Gastrocnemius medialis (tissue), 4 donors: ENCODE measurements around the gene TBX2. TPM values are rescaled to one million over a fixed set of nuclear protein-coding genes. Genes with fewer than 3 reads are reported as not detected.

Source experiments
- ATAC-seq, 2 donors: fragments of 150-250 bp; one replicate each; pipeline ENCODE4 v1.9.1; 2016
- DNase-seq, 2 donors: peaks; one replicate each; pipeline ENCODE4 v3.0.0-alpha.2; 2019
- H3K27ac ChIP-seq, 4 donors: fragments of 200-600 bp; sonication (generic); 1 replicate in 1 of 4; 2 replicates in 3 of 4; pipeline ENCODE4 v1.5.1; 2016 to 2018; ENCODE audit warnings: mild to moderate bottlenecking in 2 of 4, moderate library complexity in 1 of 4
- H3K27me3 ChIP-seq, 3 donors: fragments of 200-600 bp; sonication (generic) in 2 of 3; 1 replicate in 1 of 3; 2 replicates in 2 of 3; pipeline versions ENCODE4 v1.5.1 to v1.6.0; 2016 to 2019; ENCODE audit warnings: mild to moderate bottlenecking in 1 of 3, moderate library complexity in 1 of 3
- H3K36me3 ChIP-seq, 2 donors: fragments of 200-600 bp; sonication (generic) in 1 of 2; one replicate each; pipeline ENCODE4 v1.5.1; 2017 to 2018
- H3K4me1 ChIP-seq, 2 donors: fragments of 200-600 bp; sonication (generic) in 1 of 2; one replicate each; pipeline ENCODE4 v1.5.1; 2016 to 2017; ENCODE audit warnings: mild to moderate bottlenecking in 2 of 2
- H3K4me3 ChIP-seq, 4 donors: fragments of 200-600 bp; sonication (generic) in 3 of 4; 1 replicate in 1 of 4; 2 replicates in 3 of 4; pipeline ENCODE4 v1.5.1; 2016 to 2019; ENCODE audit warnings: mild to moderate bottlenecking in 2 of 4
- H3K9me3 ChIP-seq, 3 donors: fragments of 200-600 bp; sonication (generic) in 2 of 3; 1 replicate in 1 of 3; 2 replicates in 2 of 3; pipeline ENCODE4 v1.5.1; 2016 to 2019
- POLR2A ChIP-seq, 2 donors: fragments of 450-650 bp; IDR thresholded peaks; one replicate each; pipeline ENCODE4 v1.6.1; 2017; ENCODE audit warnings: antibody characterized with exemption in 2 of 2, mild to moderate bottlenecking in 2 of 2, moderate library complexity in 2 of 2
- in situ Hi-C, 4 donors: fragments of 200-750 bp; cut with MboI; loops; one replicate each; pipeline versions ENCODE4 v1.15.0 to v1.8.0; 2017; ENCODE audit warnings: low sequenced_read_pairs in 4 of 4
- intact Hi-C: fragments of 100-400 bp; cut with DNase I; formaldehyde crosslinking; loops from one replicate; pipeline ENCODE4 v1.15.1; 2023; ENCODE audit warnings: low total_unique reads
- total RNA-seq, 4 donors: library from RNA; depleted of rRNA; stranded (reverse); fragments of >200 nt; gene quantifications; one replicate each; pipeline versions ENCODE4 v1.1.0 to v1.2.3, GENCODE V29; 2016
- TF ChIP-seq, protein P1 (sequence below), 5 experiments: fragments of 450-650 bp in 3 of 5; fragments of 200-600 bp in 2 of 5; sonication (generic) in 2 of 5; IDR thresholded peaks in 4 of 5; conservative IDR thresholded peaks in 1 of 5; 1 replicate in 4 of 5; 2 replicates in 1 of 5; pipeline ENCODE4 v1.5.1; 2016 to 2019; ENCODE audit warnings: antibody characterized with exemption in 5 of 5, mild to moderate bottlenecking in 3 of 5, moderate library complexity in 3 of 5

TBX2 gene
- total RNA-seq, 4 donors from 2014 or later, result 4.2 to 10.4 (median 6.4) TPM

DNA sequence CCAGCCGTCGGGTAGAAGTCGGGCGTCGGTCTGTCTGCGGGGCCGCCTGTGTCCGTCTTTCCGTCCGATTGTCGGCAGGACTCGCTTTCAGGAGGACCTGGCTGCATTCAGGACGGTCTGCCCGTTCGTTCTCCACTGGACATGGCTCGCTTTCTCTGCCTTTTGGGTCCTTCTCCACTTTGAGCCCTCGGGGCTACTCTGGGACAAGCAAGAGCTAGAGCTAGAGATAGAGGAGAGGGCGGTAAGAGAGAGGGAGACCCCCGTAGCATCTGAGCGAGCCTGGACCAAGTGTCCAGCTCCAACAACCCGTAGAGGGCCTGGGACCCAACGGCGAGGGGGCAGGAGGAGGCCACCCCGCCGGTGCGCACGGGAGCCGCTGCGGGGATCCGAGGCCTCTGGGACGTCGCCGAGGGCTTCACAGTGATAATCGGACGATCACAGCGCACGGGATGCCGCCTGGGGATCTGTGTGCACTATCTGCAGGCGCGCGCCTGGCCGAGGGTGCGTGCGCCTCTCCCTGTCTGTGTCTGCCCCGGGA is 57.1 kb downstream of the TBX2 start:
- DNase-seq (no peak), ATAC-seq (no peak)
- Histone ChIP-seq H3K4me1 (peaks cover 0 to 5% of the 10 kb centered on the region in 2 donors), H3K36me3 (no peaks in the 10 kb centered on the region), H3K9me3 (no peaks in the 10 kb centered on the region), H3K27ac (no peak overlapping the region), H3K27me3 (peaks cover 56 to 90% (median 78%) of the 10 kb centered on the region in 3 donors), H3K4me3 (no peak overlapping the region)
- in situ Hi-C loops, result no loop called here
- intact Hi-C loops, result no loop called here
- TF ChIP-seq POLR2A (IDR thresholded peaks at IDR 0.05), result no peak
- TF ChIP-seq, protein P1, sequence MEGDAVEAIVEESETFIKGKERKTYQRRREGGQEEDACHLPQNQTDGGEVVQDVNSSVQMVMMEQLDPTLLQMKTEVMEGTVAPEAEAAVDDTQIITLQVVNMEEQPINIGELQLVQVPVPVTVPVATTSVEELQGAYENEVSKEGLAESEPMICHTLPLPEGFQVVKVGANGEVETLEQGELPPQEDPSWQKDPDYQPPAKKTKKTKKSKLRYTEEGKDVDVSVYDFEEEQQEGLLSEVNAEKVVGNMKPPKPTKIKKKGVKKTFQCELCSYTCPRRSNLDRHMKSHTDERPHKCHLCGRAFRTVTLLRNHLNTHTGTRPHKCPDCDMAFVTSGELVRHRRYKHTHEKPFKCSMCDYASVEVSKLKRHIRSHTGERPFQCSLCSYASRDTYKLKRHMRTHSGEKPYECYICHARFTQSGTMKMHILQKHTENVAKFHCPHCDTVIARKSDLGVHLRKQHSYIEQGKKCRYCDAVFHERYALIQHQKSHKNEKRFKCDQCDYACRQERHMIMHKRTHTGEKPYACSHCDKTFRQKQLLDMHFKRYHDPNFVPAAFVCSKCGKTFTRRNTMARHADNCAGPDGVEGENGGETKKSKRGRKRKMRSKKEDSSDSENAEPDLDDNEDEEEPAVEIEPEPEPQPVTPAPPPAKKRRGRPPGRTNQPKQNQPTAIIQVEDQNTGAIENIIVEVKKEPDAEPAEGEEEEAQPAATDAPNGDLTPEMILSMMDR (IDR thresholded peaks at IDR 0.05 in 4 of 5, conservative IDR thresholded peaks at IDR 0.05 in 1 of 5), result no peak

DNA sequence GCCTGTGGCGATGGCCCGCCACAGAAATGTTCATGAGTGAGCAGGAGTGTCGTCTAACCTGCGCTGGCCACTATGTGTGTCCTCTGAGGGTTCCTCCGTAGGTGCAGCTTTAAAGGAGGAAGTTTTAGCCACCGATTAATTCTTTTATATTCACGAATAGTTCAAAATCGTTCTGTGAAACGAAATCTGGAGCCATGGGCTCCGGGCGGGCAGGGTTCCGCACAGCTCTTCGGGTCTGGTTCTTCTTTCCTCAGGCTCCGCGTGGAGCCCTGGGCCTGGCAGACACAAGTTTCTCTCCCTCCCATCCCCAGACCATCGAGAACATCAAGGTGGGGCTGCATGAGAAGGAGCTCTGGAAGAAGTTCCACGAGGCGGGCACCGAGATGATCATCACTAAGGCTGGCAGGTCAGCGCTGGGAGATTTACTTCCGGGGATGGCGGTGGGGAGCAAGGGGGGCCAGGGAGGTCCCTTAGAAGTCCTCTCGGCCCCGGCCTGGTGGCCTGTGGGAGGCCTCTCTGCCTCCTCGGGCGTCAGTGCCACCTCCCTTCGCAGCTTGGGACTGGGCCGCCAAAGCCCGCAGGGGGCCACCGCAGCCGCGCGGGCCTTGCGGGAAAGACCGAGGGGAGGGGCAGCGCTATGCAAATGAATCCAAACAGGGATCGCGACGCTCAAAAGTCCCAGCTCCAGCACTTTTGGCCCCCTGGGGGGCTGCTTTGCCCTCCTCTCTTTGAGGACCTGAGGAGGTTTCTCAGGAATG is 57.8 kb downstream of the TBX2 start:
- ATAC-seq (no peak), DNase-seq (no peak)
- in situ Hi-C loops (no loop called here), intact Hi-C loops (no loop called here)
- peaks cover 56 to 90% (median 75%) of the 10 kb centered on the region in 3 donors for H3K27me3 ChIP-seq
- no peak for TF ChIP-seq POLR2A (IDR thresholded peaks at IDR 0.05)
- H3K9me3 ChIP-seq, result no peaks in the 10 kb centered on the region
- H3K4me1 ChIP-seq, result no peaks in the 10 kb centered on the region
- no peaks in the 10 kb centered on the region for H3K36me3 ChIP-seq
- no peak overlapping the region for H3K27ac ChIP-seq
- no peak overlapping the region for H3K4me3 ChIP-seq

DNA sequence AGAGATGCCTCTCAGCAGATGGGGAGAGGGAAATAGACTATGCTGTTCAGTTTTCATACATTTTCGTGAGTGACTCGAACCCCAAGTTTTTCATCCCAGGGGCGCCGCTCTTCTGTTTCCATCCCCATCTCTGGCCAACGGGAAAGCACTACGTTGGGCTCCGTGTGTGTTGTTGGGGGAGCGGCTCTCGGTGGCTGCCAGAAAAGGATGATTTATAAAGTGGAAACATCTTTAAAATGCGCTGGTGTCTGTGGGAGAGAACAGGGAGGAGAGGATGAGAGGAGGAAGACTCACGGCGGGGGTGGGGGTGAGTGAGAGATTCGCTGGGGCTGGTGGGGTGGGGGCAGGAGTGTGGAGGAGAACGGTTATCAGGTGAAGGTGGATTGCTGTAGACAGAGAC is 58.4 kb downstream of the TBX2 start:
- no peaks in the 10 kb centered on the region for H3K36me3 ChIP-seq
- intact Hi-C loops (no loop called here), in situ Hi-C loops (no loop called here)
- no peaks in the 10 kb centered on the region for H3K4me1 ChIP-seq
- TF ChIP-seq, protein P1 (IDR thresholded peaks at IDR 0.05 in 4 of 5, conservative IDR thresholded peaks at IDR 0.05 in 1 of 5), result no peak
- no peak for TF ChIP-seq POLR2A (IDR thresholded peaks at IDR 0.05)
- ATAC-seq, result no peak
- no peak overlapping the region for H3K27ac ChIP-seq
- H3K27me3 ChIP-seq, result peaks cover 51 to 86% (median 69%) of the 10 kb centered on the region in 3 donors
- DNase-seq, result no peak
- H3K9me3 ChIP-seq, result no peaks in the 10 kb centered on the region
- H3K4me3 ChIP-seq, result no peak overlapping the region

DNA sequence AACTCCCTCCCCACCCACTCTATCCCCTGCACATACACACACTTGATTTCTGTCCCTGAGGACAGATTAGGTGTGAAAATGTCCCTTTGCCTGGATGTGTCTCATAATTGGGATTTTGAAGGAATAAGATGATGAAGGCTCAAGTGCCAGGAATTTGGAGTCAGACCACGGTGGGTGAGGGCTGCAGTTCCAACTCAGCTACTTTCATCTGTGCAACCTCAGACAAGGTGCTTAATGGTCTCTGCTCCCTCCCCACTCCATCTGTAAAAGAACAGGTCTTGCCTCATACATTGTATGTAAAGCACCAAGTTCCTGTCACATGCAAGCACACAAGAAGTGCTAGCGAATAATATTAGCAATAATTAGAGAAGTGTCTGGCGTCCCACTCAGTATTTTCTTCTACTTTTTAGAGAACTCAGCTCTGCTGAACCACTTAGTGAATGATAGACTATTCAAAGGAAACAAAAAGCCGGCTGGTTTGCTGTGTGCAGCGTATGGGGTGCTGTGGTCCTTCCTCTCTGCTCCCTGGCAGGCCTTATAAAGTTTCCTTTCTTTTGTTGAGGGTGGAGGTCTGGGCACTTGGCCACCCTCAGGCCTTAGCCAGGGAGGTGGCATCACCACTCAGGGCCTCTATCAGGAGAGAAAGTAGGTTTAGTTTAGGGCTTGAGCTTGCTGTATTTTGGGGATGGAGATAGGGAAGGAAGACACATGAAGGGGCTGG is 58.9 kb downstream of the TBX2 start:
- H3K4me3 ChIP-seq, result no peak overlapping the region
- in situ Hi-C loops, result no loop called here
- no peaks in the 10 kb centered on the region for H3K9me3 ChIP-seq
- no peak for TF ChIP-seq POLR2A (IDR thresholded peaks at IDR 0.05)
- TF ChIP-seq, protein P1 (IDR thresholded peaks at IDR 0.05 in 4 of 5, conservative IDR thresholded peaks at IDR 0.05 in 1 of 5), result no peak
- no peaks in the 10 kb centered on the region for H3K36me3 ChIP-seq
- peaks cover 45 to 80% (median 65%) of the 10 kb centered on the region in 3 donors for H3K27me3 ChIP-seq
- no peak for DNase-seq
- intact Hi-C loops, result no loop called here
- no peaks in the 10 kb centered on the region for H3K4me1 ChIP-seq
- H3K27ac ChIP-seq, result no peak overlapping the region
- ATAC-seq, result no peak

Other genes starting within 250 kb of the TBX2 start
- gene TBX4, start 52.6 kb downstream of the TBX2 start, total RNA-seq, result not detected
- not detected for gene NACA2, start 191.4 kb downstream of the TBX2 start, total RNA-seq